ENCODE measurements around the gene MCC. TPM values are rescaled to one million over a fixed set of nuclear protein-coding genes. Genes with fewer than 3 reads are reported as not detected.

Gene MCC
- total RNA-seq, 1 experiment from 2014 or later: 0.60 TPM

- CTCF ChIA-PET: no interaction called here
- intact Hi-C loops (cut with micrococcal nuclease; ENCODE audit: unreplicated experiment): no loop called here
- H3K4me1 ChIP-seq (ENCODE audit: insufficient read depth, low read length, poor library complexity, severe bottlenecking): no peaks in the 10 kb centered on the region
- no peaks in the 10 kb centered on the region for H3K9me3 ChIP-seq (ENCODE audit: low read depth, low read length, poor library complexity, severe bottlenecking)
- H3K36me3 ChIP-seq (ENCODE audit: insufficient read depth, low read length, poor library complexity, severe bottlenecking): no peaks in the 10 kb centered on the region
- no peak for DNase-seq (ENCODE audit: low spot score)
- POLR2A ChIA-PET (ENCODE audit: low non-redundant PET): no interaction called here
- BruUV-seq (replicated peaks): no TSS peak
- H3K27me3 ChIP-seq (replicated peaks; ENCODE audit: insufficient read depth, low read depth, low read length, poor library complexity): peaks cover 7% of the 10 kb centered on the region
- H3K27ac ChIP-seq (ENCODE audit: low read depth, low read length, poor library complexity, severe bottlenecking): no peak overlapping the region
- TF ChIP-seq CTCF (conservative IDR thresholded peaks at IDR 0.05; ENCODE audit: low read depth, low read length) (no peak), EZH2 (IDR thresholded peaks at IDR 0.05; ENCODE audit: borderline replicate concordance, low read depth, low read length, poor library complexity, severe bottlenecking) (no peak)
- no peak overlapping the region for H3K4me3 ChIP-seq (ENCODE audit: low read depth, low read length, poor library complexity, severe bottlenecking)
Measured at GRCh38 chr5:113507601-113508000, 19.3 kb upstream of the MCC start.

DNA sequence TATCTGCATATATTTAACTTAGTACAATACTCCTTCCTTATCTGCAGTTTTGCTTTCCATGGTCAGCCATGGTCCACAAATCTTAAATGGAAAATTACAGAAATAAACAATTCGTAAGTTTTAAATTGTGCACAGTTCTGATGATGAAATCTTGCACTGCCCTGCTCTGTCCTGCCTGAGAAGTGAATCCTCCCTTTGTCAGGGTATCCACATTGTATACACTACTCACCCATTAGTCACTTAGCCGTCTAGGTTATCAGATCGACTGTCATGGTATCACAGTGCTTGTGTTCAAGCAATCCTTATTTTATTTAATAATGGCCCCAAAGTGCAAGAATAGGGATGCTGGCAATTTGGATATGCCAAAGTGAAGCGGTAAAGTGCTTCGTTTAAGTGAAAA is 16.9 kb upstream of the MCC start:
- Histone ChIP-seq H3K9me3 (ENCODE audit: low read depth, low read length, poor library complexity, severe bottlenecking) (no peaks in the 10 kb centered on the region), H3K27me3 (replicated peaks; ENCODE audit: insufficient read depth, low read depth, low read length, poor library complexity) (peaks cover 10% of the 10 kb centered on the region), H3K27ac (ENCODE audit: low read depth, low read length, poor library complexity, severe bottlenecking) (no peak overlapping the region), H3K36me3 (ENCODE audit: insufficient read depth, low read length, poor library complexity, severe bottlenecking) (no peaks in the 10 kb centered on the region), H3K4me3 (ENCODE audit: low read depth, low read length, poor library complexity, severe bottlenecking) (no peak overlapping the region), H3K4me1 (ENCODE audit: insufficient read depth, low read length, poor library complexity, severe bottlenecking) (no peaks in the 10 kb centered on the region)
- CTCF ChIA-PET: no interaction called here
- TF ChIP-seq CTCF (conservative IDR thresholded peaks at IDR 0.05; ENCODE audit: low read depth, low read length) (no peak), EZH2 (IDR thresholded peaks at IDR 0.05; ENCODE audit: borderline replicate concordance, low read depth, low read length, poor library complexity, severe bottlenecking) (no peak)
- no peak for DNase-seq (ENCODE audit: low spot score)
- BruUV-seq (replicated peaks): no TSS peak
- POLR2A ChIA-PET (ENCODE audit: low non-redundant PET): no interaction called here
- intact Hi-C loops (cut with micrococcal nuclease; ENCODE audit: unreplicated experiment): no loop called here

DNA sequence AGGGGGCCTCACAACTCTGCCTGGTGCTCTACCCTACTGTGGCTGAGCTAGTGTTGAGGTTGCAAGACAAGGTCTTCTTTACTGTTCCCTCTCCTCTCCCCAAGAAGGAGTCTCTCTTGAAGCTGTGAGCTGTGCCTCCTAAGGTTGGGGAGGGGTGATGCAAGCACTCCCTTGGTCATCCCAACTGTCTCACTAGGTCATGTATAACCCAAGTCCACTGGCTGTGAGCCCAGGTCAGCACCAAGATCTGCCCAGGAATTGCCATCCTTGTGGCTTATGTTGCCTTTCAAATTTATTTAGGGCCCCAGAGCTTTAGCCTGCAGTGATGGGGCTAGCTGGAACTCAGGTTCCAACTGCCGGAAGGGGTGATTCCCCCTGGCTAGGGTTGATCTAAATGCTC is 14.9 kb upstream of the MCC start:
- H3K4me1 ChIP-seq (ENCODE audit: insufficient read depth, low read length, poor library complexity, severe bottlenecking): no peaks in the 10 kb centered on the region
- no peaks in the 10 kb centered on the region for H3K36me3 ChIP-seq (ENCODE audit: insufficient read depth, low read length, poor library complexity, severe bottlenecking)
- H3K27me3 ChIP-seq (replicated peaks; ENCODE audit: insufficient read depth, low read depth, low read length, poor library complexity): peaks cover 15% of the 10 kb centered on the region
- BruUV-seq (replicated peaks): no TSS peak
- intact Hi-C loops (cut with micrococcal nuclease; ENCODE audit: unreplicated experiment): no loop called here
- no peak for TF ChIP-seq EZH2 (IDR thresholded peaks at IDR 0.05; ENCODE audit: borderline replicate concordance, low read depth, low read length, poor library complexity, severe bottlenecking)
- TF ChIP-seq CTCF (conservative IDR thresholded peaks at IDR 0.05; ENCODE audit: low read depth, low read length): no peak
- ChIA-PET CTCF (no interaction called here), POLR2A (ENCODE audit: low non-redundant PET) (no interaction called here)
- H3K4me3 ChIP-seq (ENCODE audit: low read depth, low read length, poor library complexity, severe bottlenecking): no peak overlapping the region
- no peak overlapping the region for H3K27ac ChIP-seq (ENCODE audit: low read depth, low read length, poor library complexity, severe bottlenecking)
- no peaks in the 10 kb centered on the region for H3K9me3 ChIP-seq (ENCODE audit: low read depth, low read length, poor library complexity, severe bottlenecking)
- no peak for DNase-seq (ENCODE audit: low spot score)

All from A673 (cell line).